HUES6 (cell line): Measurements from ENCODE around the gene PRAF2.

Experiments used
- H3K27ac ChIP-seq: 2 replicates; pipeline ENCODE4 v1.7.0; 2013; ENCODE audit warnings: low read depth, mild to moderate bottlenecking, low read length, inconsistent platforms
- H3K27me3 ChIP-seq: 2 replicates; pipeline ENCODE4 v1.6.1; 2013; ENCODE audit warnings: low read length; ENCODE audit not compliant: control insufficient read depth, insufficient read depth
- H3K36me3 ChIP-seq: 2 replicates; pipeline ENCODE4 v1.6.1; 2013; ENCODE audit warnings: low read length; ENCODE audit not compliant: control insufficient read depth, insufficient read depth
- H3K4me1 ChIP-seq: 2 replicates; pipeline ENCODE4 v1.6.1; 2013; ENCODE audit warnings: low read length; ENCODE audit not compliant: control insufficient read depth, insufficient read depth
- H3K4me3 ChIP-seq: 2 replicates; pipeline ENCODE4 v1.5.1; 2013; ENCODE audit warnings: low read depth, low read length
- H3K9ac ChIP-seq: one replicate; pipeline ENCODE4 v1.6.1; 2013; ENCODE audit warnings: mild to moderate bottlenecking, low read length
- H3K9me3 ChIP-seq: 2 replicates; pipeline ENCODE4 v1.6.1; 2013; ENCODE audit warnings: low read depth, low read length; ENCODE audit not compliant: control insufficient read depth, insufficient read depth

PRAF2 gene

GRCh38 chrX:49072712-49073095, 1.1 kb downstream of the PRAF2 start:
- Histone ChIP-seq H3K4me3 (peak overlapping the region; percentile 78), H3K4me1 (peaks cover 6% of the 10 kb centered on the region; the same call in 1 of the 2 replicates), H3K27me3 (no peaks in the 10 kb centered on the region), H3K9ac (peak overlapping the region; percentile 17), H3K36me3 (peaks cover 26% of the 10 kb centered on the region), H3K27ac (no peak overlapping the region), H3K9me3 (peaks cover 18% of the 10 kb centered on the region; the same call in 1 of the 2 replicates)

- Histone ChIP-seq H3K4me3 (peak overlapping the region; percentile 78), H3K27me3 (no peaks in the 10 kb centered on the region), H3K9me3 (peaks cover 18% of the 10 kb centered on the region; the same call in 1 of the 2 replicates), H3K36me3 (peaks cover 21% of the 10 kb centered on the region), H3K9ac (no peak overlapping the region), H3K27ac (no peak overlapping the region), H3K4me1 (peaks cover 6% of the 10 kb centered on the region; the same call in 1 of the 2 replicates)
Observed at GRCh38 chrX:49071877-49072711, 1.7 kb downstream of the PRAF2 start.

- H3K4me3 ChIP-seq: no peak overlapping the region; the same call in 1 of the 2 replicates
- peaks cover 11% of the 10 kb centered on the region; the same call in 1 of the 2 replicates for H3K9me3 ChIP-seq
- no peak overlapping the region for H3K9ac ChIP-seq
- H3K36me3 ChIP-seq: peaks cover 22% of the 10 kb centered on the region
- no peaks in the 10 kb centered on the region for H3K27me3 ChIP-seq
- H3K4me1 ChIP-seq: peaks cover 6% of the 10 kb centered on the region; the same call in 1 of the 2 replicates
- no peak overlapping the region for H3K27ac ChIP-seq
Observed at GRCh38 chrX:49070988-49071387, 2.8 kb downstream of the PRAF2 start.

GRCh38 chrX:49069038-49069437, 4.8 kb downstream of the PRAF2 start:
- no peak overlapping the region for H3K9ac ChIP-seq
- H3K27me3 ChIP-seq: no peaks in the 10 kb centered on the region
- peaks cover 28% of the 10 kb centered on the region for H3K36me3 ChIP-seq
- H3K9me3 ChIP-seq: peaks cover 11% of the 10 kb centered on the region; the same call in 1 of the 2 replicates
- peaks cover 6% of the 10 kb centered on the region; the same call in 1 of the 2 replicates for H3K4me1 ChIP-seq
- no peak overlapping the region for H3K4me3 ChIP-seq
- H3K27ac ChIP-seq: no peak overlapping the region

- Histone ChIP-seq H3K27me3 (no peaks in the 10 kb centered on the region), H3K27ac (no peak overlapping the region), H3K9me3 (peaks cover 11% of the 10 kb centered on the region; the same call in 1 of the 2 replicates), H3K9ac (no peak overlapping the region), H3K4me1 (no peaks in the 10 kb centered on the region), H3K4me3 (no peak overlapping the region), H3K36me3 (peaks cover 34% of the 10 kb centered on the region)
Observed at GRCh38 chrX:49067285-49068120, 6.3 kb downstream of the PRAF2 start.

- Histone ChIP-seq H3K36me3 (peaks cover 42% of the 10 kb centered on the region), H3K9ac (no peak overlapping the region), H3K9me3 (peaks cover 9% of the 10 kb centered on the region; the same call in 1 of the 2 replicates), H3K27ac (no peak overlapping the region), H3K27me3 (no peaks in the 10 kb centered on the region), H3K4me1 (no peaks in the 10 kb centered on the region), H3K4me3 (no peak overlapping the region)
Observed at GRCh38 chrX:49066690-49067089, 7.1 kb downstream of the PRAF2 start.

GRCh38 chrX:49066278-49066677, 7.5 kb downstream of the PRAF2 start:
- Histone ChIP-seq H3K36me3 (peaks cover 44% of the 10 kb centered on the region), H3K4me1 (no peaks in the 10 kb centered on the region), H3K27me3 (no peaks in the 10 kb centered on the region), H3K9me3 (peaks cover 6% of the 10 kb centered on the region; the same call in 1 of the 2 replicates), H3K9ac (no peak overlapping the region), H3K27ac (no peak overlapping the region), H3K4me3 (no peak overlapping the region)

GRCh38 chrX:49064735-49065134, 9.1 kb downstream of the PRAF2 start:
- Histone ChIP-seq H3K27me3 (no peaks in the 10 kb centered on the region), H3K4me1 (no peaks in the 10 kb centered on the region), H3K9me3 (peaks cover 6% of the 10 kb centered on the region; the same call in 1 of the 2 replicates), H3K36me3 (peaks cover 44% of the 10 kb centered on the region), H3K27ac (no peak overlapping the region), H3K9ac (no peak overlapping the region), H3K4me3 (no peak overlapping the region)

GRCh38 chrX:49064303-49064702, 9.5 kb downstream of the PRAF2 start:
- Histone ChIP-seq H3K4me3 (no peak overlapping the region), H3K4me1 (no peaks in the 10 kb centered on the region), H3K36me3 (peaks cover 44% of the 10 kb centered on the region), H3K27ac (no peak overlapping the region), H3K9me3 (peaks cover 6% of the 10 kb centered on the region; the same call in 1 of the 2 replicates), H3K9ac (no peak overlapping the region), H3K27me3 (no peaks in the 10 kb centered on the region)

GRCh38 chrX:49063715-49064114, 10.1 kb downstream of the PRAF2 start:
- Histone ChIP-seq H3K36me3 (peaks cover 40% of the 10 kb centered on the region), H3K27ac (no peak overlapping the region), H3K9me3 (peaks cover 5% of the 10 kb centered on the region; the same call in 1 of the 2 replicates), H3K9ac (no peak overlapping the region), H3K4me3 (no peak overlapping the region), H3K4me1 (peaks cover under 1% of the 10 kb centered on the region; the same call in 1 of the 2 replicates), H3K27me3 (no peaks in the 10 kb centered on the region)
